Measurements from ENCODE around the gene ENTPD8.

ENTPD8 gene

DNA sequence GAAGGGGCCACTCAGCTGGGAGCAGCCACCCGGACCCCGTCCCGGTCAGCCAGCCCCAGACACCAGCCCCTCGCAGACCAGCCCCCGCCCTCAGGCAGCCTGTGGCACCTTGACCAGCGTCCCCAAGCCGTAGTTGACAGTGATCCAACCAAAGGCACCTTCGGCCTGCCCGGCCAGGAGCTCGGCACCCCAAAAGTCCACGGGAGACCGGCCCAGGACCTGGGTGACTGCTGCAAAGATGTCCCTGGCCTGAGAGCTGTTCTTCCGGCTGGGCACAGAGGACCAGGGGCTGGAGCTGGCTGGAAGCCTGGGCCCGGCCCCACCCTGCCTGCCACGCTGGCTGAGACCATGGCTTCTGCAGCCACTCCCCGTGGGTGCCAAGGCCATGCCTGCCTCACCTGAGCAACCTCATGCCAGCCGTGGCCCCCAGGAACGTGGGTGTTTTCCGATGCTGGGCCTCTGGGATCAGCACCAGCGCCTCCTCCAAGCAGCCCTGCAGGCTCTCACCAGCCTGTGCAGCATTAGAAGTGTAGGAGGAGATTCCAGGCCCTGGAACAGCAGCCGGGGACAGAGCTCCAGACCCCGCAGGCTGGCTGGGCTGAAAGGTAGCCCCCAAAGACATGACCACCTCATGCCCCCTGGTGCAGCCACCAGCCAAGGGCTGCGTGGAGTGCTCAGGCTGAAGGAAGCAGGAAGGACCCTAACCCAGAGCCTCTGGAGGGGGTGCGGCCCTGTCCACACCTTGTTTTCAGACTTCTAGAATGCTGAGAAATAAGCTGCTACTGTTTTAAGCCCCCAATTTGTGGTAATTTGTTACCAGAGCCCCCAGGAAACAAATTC lies 4.2 kb downstream of the ENTPD8 start:
- no peaks in the 10 kb centered on the region for H3K36me3 ChIP-seq (ENCODE audit: insufficient read depth, low read depth, low read length)
- no peaks in the 10 kb centered on the region for H3K4me1 ChIP-seq (ENCODE audit: insufficient read depth, low read length)
- no peak overlapping the region for H3K27ac ChIP-seq (ENCODE audit: low read length)
- no peaks in the 10 kb centered on the region for H3K9me3 ChIP-seq (ENCODE audit: insufficient read depth, low read depth, low read length)
- peaks cover 2% of the 10 kb centered on the region; the same call in 1 of the 2 replicates for H3K27me3 ChIP-seq (ENCODE audit: insufficient read depth, low read length)
- H3K4me3 ChIP-seq (ENCODE audit: low read length) = no peak overlapping the region
- H3K9ac ChIP-seq (ENCODE audit: low read depth, low read length) = no peak overlapping the region

- Histone ChIP-seq H3K4me1 (ENCODE audit: insufficient read depth, low read length) (no peaks in the 10 kb centered on the region), H3K4me3 (ENCODE audit: low read length) (no peak overlapping the region), H3K9ac (ENCODE audit: low read depth, low read length) (no peak overlapping the region), H3K9me3 (ENCODE audit: insufficient read depth, low read depth, low read length) (no peaks in the 10 kb centered on the region), H3K27ac (ENCODE audit: low read length) (no peak overlapping the region), H3K36me3 (ENCODE audit: insufficient read depth, low read depth, low read length) (no peaks in the 10 kb centered on the region), H3K27me3 (ENCODE audit: insufficient read depth, low read length) (no peaks in the 10 kb centered on the region)
Observed at GRCh38 chr9:137435980-137436760, 5.0 kb downstream of the ENTPD8 start.

DNA sequence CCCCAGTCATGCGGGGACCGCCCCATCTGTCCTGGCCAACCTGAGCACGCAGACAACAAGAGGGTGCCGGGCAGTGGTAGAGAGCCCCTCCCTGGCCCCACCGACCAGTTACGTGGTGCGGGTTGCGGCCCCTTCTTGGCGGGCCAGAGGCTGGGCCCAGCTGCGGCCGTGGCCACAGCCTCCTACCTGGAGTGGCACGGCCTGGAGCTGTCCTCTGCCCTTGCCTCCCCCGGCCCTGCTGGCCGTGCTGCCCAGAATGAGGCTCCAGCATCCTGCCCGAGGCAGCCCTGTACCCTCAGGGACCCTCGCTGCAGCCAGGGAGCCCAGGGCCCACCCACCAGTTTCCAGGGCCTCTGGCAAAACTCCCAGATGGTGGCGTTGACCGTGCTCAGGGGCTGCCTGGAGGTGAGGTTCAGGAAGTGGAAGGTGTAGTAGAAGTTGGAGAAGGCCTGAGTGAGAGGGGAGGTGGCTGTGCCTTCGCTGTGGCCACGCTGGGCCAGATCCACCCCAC lies 5.7 kb downstream of the ENTPD8 start:
- no peaks in the 10 kb centered on the region for H3K27me3 ChIP-seq (ENCODE audit: insufficient read depth, low read length)

GRCh38 chr9:137434498-137435380 lies 6.4 kb downstream of the ENTPD8 start:
- H3K27ac ChIP-seq (ENCODE audit: low read length) = no peak overlapping the region
- H3K9me3 ChIP-seq (ENCODE audit: insufficient read depth, low read depth, low read length) = no peaks in the 10 kb centered on the region
- no peak overlapping the region for H3K4me3 ChIP-seq (ENCODE audit: low read length)
- no peaks in the 10 kb centered on the region for H3K4me1 ChIP-seq (ENCODE audit: insufficient read depth, low read length)
- H3K27me3 ChIP-seq (ENCODE audit: insufficient read depth, low read length) = no peaks in the 10 kb centered on the region
- no peaks in the 10 kb centered on the region for H3K36me3 ChIP-seq (ENCODE audit: insufficient read depth, low read depth, low read length)
- H3K9ac ChIP-seq (ENCODE audit: low read depth, low read length) = no peak overlapping the region

More for the DNA sequence above, 5.7 kb downstream of the ENTPD8 start:
- H3K9me3 ChIP-seq (ENCODE audit: insufficient read depth, low read depth, low read length) = no peaks in the 10 kb centered on the region
- no peaks in the 10 kb centered on the region for H3K36me3 ChIP-seq (ENCODE audit: insufficient read depth, low read depth, low read length)
- no peak overlapping the region for H3K4me3 ChIP-seq (ENCODE audit: low read length)
- H3K9ac ChIP-seq (ENCODE audit: low read depth, low read length) = no peak overlapping the region
- no peaks in the 10 kb centered on the region for H3K4me1 ChIP-seq (ENCODE audit: insufficient read depth, low read length)
- no peak overlapping the region for H3K27ac ChIP-seq (ENCODE audit: low read length)

DNA sequence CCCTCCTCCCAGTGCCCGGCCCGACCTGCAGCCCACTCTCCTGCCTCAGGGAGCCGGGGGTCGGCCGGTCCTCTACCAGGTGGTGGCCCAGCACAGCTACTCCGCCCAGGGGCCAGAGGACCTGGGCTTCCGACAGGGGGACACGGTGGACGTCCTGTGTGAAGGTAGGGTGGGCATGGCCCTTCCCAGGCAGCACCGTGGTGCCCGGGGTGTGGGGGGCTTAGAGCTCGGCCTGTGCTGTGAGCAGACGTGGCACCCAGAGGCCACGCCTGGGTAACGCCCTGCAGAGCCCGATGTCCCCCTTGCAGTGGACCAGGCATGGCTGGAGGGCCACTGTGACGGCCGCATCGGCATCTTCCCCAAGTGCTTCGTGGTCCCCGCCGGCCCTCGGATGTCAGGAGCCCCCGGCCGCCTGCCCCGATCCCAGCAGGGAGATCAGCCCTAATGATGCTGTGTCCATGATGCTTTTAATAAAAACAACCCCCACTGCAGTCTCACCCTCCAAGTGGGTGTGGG lies 7.2 kb downstream of the ENTPD8 start:
- Histone ChIP-seq H3K27me3 (ENCODE audit: insufficient read depth, low read length) (no peaks in the 10 kb centered on the region), H3K4me1 (ENCODE audit: insufficient read depth, low read length) (no peaks in the 10 kb centered on the region)

DNA sequence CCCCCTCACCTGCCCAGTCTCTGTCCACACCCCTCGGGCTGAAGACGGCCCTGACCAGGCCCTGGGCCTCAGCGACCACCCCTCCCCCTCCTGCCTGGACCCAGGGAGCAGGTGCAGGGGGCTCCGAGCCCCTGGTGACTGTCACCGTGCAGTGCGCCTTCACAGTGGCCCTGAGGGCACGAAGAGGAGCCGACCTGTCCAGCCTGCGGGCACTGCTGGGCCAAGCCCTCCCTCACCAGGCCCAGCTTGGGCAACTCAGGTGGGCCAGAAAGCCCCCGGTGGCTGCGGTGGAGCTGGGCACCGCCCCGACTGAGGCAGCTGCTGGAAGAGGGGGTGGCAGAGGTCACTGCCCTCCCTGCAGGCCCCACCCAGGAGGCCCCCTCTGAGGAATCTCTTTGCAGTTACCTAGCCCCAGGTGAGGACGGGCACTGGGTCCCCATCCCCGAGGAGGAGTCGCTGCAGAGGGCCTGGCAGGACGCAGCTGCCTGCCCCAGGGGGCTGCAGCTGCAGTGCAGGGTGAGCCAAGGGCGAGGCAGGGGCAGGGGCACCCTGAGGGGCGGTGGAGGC lies 7.7 kb downstream of the ENTPD8 start:
- no peaks in the 10 kb centered on the region for H3K27me3 ChIP-seq (ENCODE audit: insufficient read depth, low read length)
- H3K9ac ChIP-seq (ENCODE audit: low read depth, low read length) = no peak overlapping the region
- no peaks in the 10 kb centered on the region for H3K4me1 ChIP-seq (ENCODE audit: insufficient read depth, low read length)
- H3K4me3 ChIP-seq (ENCODE audit: low read length) = no peak overlapping the region
- H3K27ac ChIP-seq (ENCODE audit: low read length) = no peak overlapping the region
- H3K9me3 ChIP-seq (ENCODE audit: insufficient read depth, low read depth, low read length) = no peaks in the 10 kb centered on the region
- H3K36me3 ChIP-seq (ENCODE audit: insufficient read depth, low read depth, low read length) = no peaks in the 10 kb centered on the region

More for the DNA sequence above, 7.2 kb downstream of the ENTPD8 start:
- H3K36me3 ChIP-seq (ENCODE audit: insufficient read depth, low read depth, low read length) = no peaks in the 10 kb centered on the region
- no peak overlapping the region for H3K9ac ChIP-seq (ENCODE audit: low read depth, low read length)
- no peaks in the 10 kb centered on the region for H3K9me3 ChIP-seq (ENCODE audit: insufficient read depth, low read depth, low read length)
- H3K27ac ChIP-seq (ENCODE audit: low read length) = no peak overlapping the region
- H3K4me3 ChIP-seq (ENCODE audit: low read length) = no peak overlapping the region

GRCh38 chr9:137432687-137433348 lies 8.3 kb downstream of the ENTPD8 start:
- Histone ChIP-seq H3K27ac (ENCODE audit: low read length) (no peak overlapping the region), H3K36me3 (ENCODE audit: insufficient read depth, low read depth, low read length) (no peaks in the 10 kb centered on the region), H3K9ac (ENCODE audit: low read depth, low read length) (no peak overlapping the region), H3K9me3 (ENCODE audit: insufficient read depth, low read depth, low read length) (no peaks in the 10 kb centered on the region), H3K4me3 (ENCODE audit: low read length) (no peak overlapping the region), H3K27me3 (ENCODE audit: insufficient read depth, low read length) (no peaks in the 10 kb centered on the region), H3K4me1 (ENCODE audit: insufficient read depth, low read length) (no peaks in the 10 kb centered on the region)

GRCh38 chr9:137431416-137431931 lies 9.7 kb downstream of the ENTPD8 start:
- Histone ChIP-seq H3K27me3 (ENCODE audit: insufficient read depth, low read length) (no peaks in the 10 kb centered on the region), H3K4me3 (ENCODE audit: low read length) (no peak overlapping the region), H3K27ac (ENCODE audit: low read length) (no peak overlapping the region)

GRCh38 chr9:137430723-137431415 lies 10.3 kb downstream of the ENTPD8 start:
- Histone ChIP-seq H3K9me3 (ENCODE audit: insufficient read depth, low read depth, low read length) (no peaks in the 10 kb centered on the region), H3K36me3 (ENCODE audit: insufficient read depth, low read depth, low read length) (no peaks in the 10 kb centered on the region), H3K9ac (ENCODE audit: low read depth, low read length) (no peak overlapping the region), H3K27ac (ENCODE audit: low read length) (no peak overlapping the region), H3K4me3 (ENCODE audit: low read length) (no peak overlapping the region), H3K4me1 (ENCODE audit: insufficient read depth, low read length) (no peaks in the 10 kb centered on the region), H3K27me3 (ENCODE audit: insufficient read depth, low read length) (no peaks in the 10 kb centered on the region)

More at GRCh38 chr9:137431416-137431931, 9.7 kb downstream of the ENTPD8 start:
- Histone ChIP-seq H3K36me3 (ENCODE audit: insufficient read depth, low read depth, low read length) (no peaks in the 10 kb centered on the region), H3K4me1 (ENCODE audit: insufficient read depth, low read length) (no peaks in the 10 kb centered on the region), H3K9ac (ENCODE audit: low read depth, low read length) (no peak overlapping the region), H3K9me3 (ENCODE audit: insufficient read depth, low read depth, low read length) (no peaks in the 10 kb centered on the region)

Measured in iPS-20b (cell line).